ENCODE results near the gene KCNQ2.

KCNQ2 gene

GRCh38 chr20:63351811-63352591, 120.5 kb downstream of the KCNQ2 start:
- peak; percentile 60 to 78 for DNase-seq

GRCh38 chr20:63351326-63351700, 121.1 kb downstream of the KCNQ2 start:
- no peak for DNase-seq

DNA sequence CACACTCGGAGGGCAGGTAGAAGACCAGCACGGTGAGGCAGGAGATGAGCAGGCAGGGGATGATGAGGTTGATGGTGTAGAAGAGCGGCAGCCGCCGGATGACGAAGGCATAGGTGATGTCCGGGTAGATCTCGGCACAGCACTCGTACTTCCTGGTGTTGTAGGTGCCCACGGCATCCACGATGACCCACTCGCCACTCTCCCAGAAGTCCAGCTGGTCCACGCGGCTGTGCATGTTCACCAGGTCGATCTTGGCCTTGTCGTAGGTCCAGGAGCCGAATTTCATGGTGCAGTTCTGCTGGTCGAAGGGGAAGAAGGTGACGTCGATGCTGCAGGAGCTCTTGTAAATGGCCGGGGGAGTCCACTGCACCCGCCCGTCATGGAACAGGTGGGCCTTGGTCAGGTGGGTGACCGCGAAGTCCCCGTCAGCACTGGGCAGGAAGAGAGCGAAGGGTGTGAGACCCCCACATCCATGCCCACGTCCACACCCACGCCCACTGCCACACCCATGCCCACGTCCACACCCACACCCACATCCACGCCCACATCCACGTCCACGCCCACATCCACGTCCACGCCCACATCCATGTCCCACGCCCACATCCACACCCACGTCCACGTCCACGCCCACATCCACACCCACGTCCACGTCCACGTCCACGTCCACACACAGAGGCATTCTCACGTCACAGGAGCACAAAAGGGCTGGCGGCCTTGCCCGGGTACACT, 121.7 kb downstream of the KCNQ2 start:
- DNase-seq, result no peak

Measured in SHP77 (cell line).